Coronary artery (tissue), 2 donors: Measurements from ENCODE around the gene ERF.

ENCODE experiments used
- DNase-seq: peaks from one replicate; pipeline ENCODE4 v3.0.0-alpha.2; 2017; ENCODE audit warnings: low spot score
- H3K27ac ChIP-seq, 2 donors: fragments of 200-600 bp; sonication (generic); one replicate each; pipeline ENCODE4 v1.5.1; 2016 to 2019
- H3K4me3 ChIP-seq: fragments of 200-600 bp; sonication (generic); 2 replicates; pipeline ENCODE4 v1.5.1; 2016; ENCODE audit warnings: mild to moderate bottlenecking, moderate library complexity
- CTCF ChIP-seq: fragments of 200-600 bp; sonication (generic); IDR thresholded peaks from one replicate; pipeline ENCODE4 v1.5.1; 2019; ENCODE audit warnings: antibody characterized with exemption

ERF gene

GRCh38 chr19:42226886-42227285 lies 28.0 kb downstream of the ERF start:
- H3K27ac ChIP-seq, result no peak overlapping the region
- TF ChIP-seq CTCF, result no peak
- no peak for DNase-seq
- H3K4me3 ChIP-seq, result no peak overlapping the region

- H3K4me3 ChIP-seq, result no peak overlapping the region
- TF ChIP-seq CTCF, result no peak
- H3K27ac ChIP-seq, result no peak overlapping the region
- DNase-seq, result no peak
These were observed 29.1 kb downstream of the ERF start for GRCh38 chr19:42225718-42226292.

- Histone ChIP-seq H3K4me3 (no peak overlapping the region), H3K27ac (no peak overlapping the region)
- no peak for TF ChIP-seq CTCF
- no peak for DNase-seq
These were observed 29.8 kb downstream of the ERF start for GRCh38 chr19:42224940-42225717.

- no peak for DNase-seq
- TF ChIP-seq CTCF, result no peak
- Histone ChIP-seq H3K27ac (peak overlapping the region in 1 of 2 donors; percentile 77), H3K4me3 (peak overlapping the region; percentile 78)
These were observed 34.2 kb downstream of the ERF start for GRCh38 chr19:42220751-42221097.

- no peak for TF ChIP-seq CTCF
- Histone ChIP-seq H3K27ac (peak within 1 kb of the TSS; percentile 77 to 89), H3K4me3 (peak within 1 kb of the TSS; percentile 78)
- DNase-seq, result peak; percentile 98
These were observed 34.8 kb downstream of the ERF start, which contains the start of gene ZNF526 for GRCh38 chr19:42219812-42220750. TSS of gene ZNF526 (plus strand) at chr19:42220312. CDS start at chr19:42224404, 4,092 bp downstream.

GRCh38 chr19:42217520-42218437 lies 37.1 kb downstream of the ERF start, which contains the start of gene DEDD2:
TSS of gene DEDD2 (minus strand) at chr19:42217677. CDS start at chr19:42217007, 670 bp downstream.
- DNase-seq, result peak; percentile 99
- peak within 1 kb of the TSS; percentile 99 for H3K4me3 ChIP-seq
- no peak for TF ChIP-seq CTCF
- H3K27ac ChIP-seq, result peak within 1 kb of the TSS; percentile 88 to 89
